GM23338 (cell line): Measurements from ENCODE around the gene LYZL6.

Experiments
- EZH2 ChIP-seq: fragments of 200-600 bp; sonication (generic); IDR thresholded peaks from one replicate; pipeline ENCODE4 v1.8.0; 2017; ENCODE audit warnings: antibody characterized with exemption, mild to moderate bottlenecking, low read depth; ENCODE audit not compliant: unreplicated experiment
- EZH2phosphoT487 ChIP-seq: fragments of 200-600 bp; sonication (generic); IDR thresholded peaks from one replicate; pipeline ENCODE4 v1.8.1; 2018; ENCODE audit warnings: antibody characterized with exemption; ENCODE audit not compliant: unreplicated experiment
- POLR2AphosphoS5 ChIP-seq: IDR thresholded peaks from 2 replicates; pipeline ENCODE4 v1.6.1; 2016; ENCODE audit warnings: antibody characterized with exemption, low read depth
- TF ChIP-seq, protein P1 (sequence below), 2 experiments: fragments of 200-600 bp in 1 of 2; sonication (generic) in 1 of 2; conservative IDR thresholded peaks; 2 replicates each; pipeline versions ENCODE4 v1.5.1 to v1.6.1; 2016 to 2017; ENCODE audit warnings: antibody characterized with exemption in 2 of 2, low read depth in 2 of 2, mild to moderate bottlenecking in 2 of 2, moderate library complexity in 1 of 2
- TF ChIP-seq, protein P2 (sequence below): IDR thresholded peaks from one replicate; pipeline ENCODE4 v1.6.1; 2018; ENCODE audit warnings: antibody characterized with exemption; ENCODE audit not compliant: unreplicated experiment

DNA sequence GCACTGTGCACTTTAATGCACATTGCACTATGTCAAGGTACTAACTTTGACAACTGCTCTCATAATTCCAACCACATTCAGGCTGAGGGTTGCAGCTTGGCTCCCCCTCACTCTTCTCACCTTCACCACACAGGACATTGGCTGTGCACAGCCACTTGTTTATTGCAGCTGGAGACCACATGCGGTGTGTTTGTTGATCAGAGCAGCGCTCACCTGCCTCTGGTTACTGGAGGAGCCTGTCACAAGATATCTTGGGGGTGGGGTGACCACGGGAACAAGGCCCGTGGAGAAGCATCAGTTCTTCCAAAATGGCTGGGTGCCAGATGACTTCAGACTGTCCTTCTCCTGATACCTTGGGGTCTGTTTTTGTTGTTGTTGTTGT, 52.7 kb downstream of the LYZL6 start:
- TF ChIP-seq POLR2AphosphoS5 (no peak), EZH2 (no peak), EZH2phosphoT487 (no peak)
- TF ChIP-seq, protein P1, sequence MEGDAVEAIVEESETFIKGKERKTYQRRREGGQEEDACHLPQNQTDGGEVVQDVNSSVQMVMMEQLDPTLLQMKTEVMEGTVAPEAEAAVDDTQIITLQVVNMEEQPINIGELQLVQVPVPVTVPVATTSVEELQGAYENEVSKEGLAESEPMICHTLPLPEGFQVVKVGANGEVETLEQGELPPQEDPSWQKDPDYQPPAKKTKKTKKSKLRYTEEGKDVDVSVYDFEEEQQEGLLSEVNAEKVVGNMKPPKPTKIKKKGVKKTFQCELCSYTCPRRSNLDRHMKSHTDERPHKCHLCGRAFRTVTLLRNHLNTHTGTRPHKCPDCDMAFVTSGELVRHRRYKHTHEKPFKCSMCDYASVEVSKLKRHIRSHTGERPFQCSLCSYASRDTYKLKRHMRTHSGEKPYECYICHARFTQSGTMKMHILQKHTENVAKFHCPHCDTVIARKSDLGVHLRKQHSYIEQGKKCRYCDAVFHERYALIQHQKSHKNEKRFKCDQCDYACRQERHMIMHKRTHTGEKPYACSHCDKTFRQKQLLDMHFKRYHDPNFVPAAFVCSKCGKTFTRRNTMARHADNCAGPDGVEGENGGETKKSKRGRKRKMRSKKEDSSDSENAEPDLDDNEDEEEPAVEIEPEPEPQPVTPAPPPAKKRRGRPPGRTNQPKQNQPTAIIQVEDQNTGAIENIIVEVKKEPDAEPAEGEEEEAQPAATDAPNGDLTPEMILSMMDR (conservative IDR thresholded peaks at IDR 0.05; ENCODE audit: low read depth in 2 of 2): no peak
- TF ChIP-seq, protein P2, sequence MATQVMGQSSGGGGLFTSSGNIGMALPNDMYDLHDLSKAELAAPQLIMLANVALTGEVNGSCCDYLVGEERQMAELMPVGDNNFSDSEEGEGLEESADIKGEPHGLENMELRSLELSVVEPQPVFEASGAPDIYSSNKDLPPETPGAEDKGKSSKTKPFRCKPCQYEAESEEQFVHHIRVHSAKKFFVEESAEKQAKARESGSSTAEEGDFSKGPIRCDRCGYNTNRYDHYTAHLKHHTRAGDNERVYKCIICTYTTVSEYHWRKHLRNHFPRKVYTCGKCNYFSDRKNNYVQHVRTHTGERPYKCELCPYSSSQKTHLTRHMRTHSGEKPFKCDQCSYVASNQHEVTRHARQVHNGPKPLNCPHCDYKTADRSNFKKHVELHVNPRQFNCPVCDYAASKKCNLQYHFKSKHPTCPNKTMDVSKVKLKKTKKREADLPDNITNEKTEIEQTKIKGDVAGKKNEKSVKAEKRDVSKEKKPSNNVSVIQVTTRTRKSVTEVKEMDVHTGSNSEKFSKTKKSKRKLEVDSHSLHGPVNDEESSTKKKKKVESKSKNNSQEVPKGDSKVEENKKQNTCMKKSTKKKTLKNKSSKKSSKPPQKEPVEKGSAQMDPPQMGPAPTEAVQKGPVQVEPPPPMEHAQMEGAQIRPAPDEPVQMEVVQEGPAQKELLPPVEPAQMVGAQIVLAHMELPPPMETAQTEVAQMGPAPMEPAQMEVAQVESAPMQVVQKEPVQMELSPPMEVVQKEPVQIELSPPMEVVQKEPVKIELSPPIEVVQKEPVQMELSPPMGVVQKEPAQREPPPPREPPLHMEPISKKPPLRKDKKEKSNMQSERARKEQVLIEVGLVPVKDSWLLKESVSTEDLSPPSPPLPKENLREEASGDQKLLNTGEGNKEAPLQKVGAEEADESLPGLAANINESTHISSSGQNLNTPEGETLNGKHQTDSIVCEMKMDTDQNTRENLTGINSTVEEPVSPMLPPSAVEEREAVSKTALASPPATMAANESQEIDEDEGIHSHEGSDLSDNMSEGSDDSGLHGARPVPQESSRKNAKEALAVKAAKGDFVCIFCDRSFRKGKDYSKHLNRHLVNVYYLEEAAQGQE: no peak
